ENCODE measurements around the gene YTHDF2.

Gene YTHDF2

DNA sequence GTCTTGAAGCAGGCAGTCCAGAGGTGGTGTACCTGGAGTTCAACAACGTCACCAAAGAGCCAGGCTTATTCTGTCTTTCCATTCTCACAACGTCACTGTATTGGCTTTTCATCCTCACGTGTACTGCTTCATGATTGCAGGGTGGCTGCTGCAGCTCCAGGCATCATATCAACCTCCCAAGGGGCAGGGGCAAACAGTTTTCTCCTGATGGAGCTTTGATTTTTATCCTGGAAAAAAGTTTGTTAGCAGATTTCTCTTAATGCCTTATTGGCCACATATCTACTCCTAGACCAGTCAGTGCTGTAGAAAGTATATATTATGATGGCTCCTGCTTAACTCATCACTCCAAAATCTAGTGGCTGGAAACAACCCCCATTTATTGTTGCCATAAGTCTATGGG is 66.9 kb downstream of the YTHDF2 start:
- DNase-seq = no peak

DNA sequence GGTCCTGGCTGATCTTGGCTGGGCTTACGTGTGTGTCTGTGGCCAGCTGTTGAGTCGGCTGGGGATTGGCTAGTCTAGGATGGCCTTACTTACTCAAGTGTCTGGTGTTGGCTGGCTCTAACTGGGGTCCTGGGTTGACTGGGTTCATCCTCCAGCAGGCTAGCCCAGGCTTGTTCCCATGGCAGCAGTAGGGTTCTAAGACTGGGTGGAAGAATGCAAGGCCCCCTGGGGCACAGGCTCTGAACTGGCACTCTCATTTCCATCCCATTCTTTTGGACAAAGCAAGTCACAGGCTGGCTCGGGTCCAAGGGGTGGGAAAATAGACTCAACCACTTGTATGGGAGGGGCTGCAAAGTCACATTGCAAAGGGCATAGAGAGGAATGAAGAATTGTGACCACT is 67.3 kb downstream of the YTHDF2 start:
- DNase-seq = no peak

DNA sequence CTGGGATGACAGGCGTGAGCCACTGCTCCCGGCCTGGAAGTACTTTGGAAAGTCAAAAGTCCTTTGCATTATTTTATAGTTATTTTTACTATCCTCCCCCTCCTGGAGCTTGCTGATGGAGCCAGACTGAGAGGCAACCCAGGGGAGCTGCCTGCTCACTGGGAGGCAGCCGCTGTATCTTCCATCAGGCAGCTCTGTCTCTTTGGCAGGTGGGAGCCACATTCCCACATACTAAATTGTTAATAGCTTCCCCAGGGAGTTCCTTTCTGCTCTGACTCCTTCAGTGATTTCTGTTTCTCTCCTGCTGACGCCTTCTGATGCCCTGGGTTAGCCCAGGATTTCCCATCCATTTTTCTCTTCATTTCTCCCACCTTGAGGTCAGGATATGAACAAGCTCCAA is 70.3 kb downstream of the YTHDF2 start:
- no peak for DNase-seq

DNA sequence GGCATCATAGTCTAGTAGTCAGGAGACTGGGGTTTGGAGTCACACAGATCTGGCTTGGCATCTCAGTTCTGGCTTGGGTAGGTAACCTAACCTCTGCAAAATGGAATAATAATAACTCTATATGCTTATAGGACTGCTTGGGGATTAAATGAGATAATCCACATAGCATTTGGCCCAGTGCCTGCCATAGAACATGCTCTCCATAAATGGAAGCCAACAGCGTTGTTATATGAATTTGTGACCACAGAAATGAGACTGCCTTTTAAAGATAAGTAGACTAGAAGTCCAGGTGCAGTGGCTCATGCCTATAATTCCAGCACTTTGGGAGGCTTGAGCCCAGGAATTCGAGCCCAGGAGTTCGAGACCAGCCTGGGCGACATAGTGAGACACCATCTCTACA is 71.2 kb downstream of the YTHDF2 start:
- DNase-seq = no peak

DNA sequence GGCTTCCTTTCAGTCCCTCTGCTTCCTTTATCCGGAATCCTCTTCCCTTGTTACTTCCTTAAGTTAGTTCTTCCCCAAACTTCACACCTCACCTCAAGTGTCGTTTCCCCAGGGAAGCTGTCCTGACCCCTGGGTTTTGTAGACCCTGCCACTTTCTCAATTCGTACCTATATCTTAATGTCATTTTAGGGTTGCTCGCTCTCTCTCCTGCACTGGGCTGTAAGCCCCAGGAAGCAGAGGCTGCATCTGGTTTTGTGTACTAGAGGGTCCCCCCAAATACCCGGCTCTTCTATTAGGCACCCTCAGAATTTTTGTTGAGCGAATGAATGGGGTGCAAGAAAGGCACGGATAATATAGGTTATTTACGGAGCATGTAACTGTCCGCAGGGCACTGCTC is 74.6 kb downstream of the YTHDF2 start:
- DNase-seq = no peak

DNA sequence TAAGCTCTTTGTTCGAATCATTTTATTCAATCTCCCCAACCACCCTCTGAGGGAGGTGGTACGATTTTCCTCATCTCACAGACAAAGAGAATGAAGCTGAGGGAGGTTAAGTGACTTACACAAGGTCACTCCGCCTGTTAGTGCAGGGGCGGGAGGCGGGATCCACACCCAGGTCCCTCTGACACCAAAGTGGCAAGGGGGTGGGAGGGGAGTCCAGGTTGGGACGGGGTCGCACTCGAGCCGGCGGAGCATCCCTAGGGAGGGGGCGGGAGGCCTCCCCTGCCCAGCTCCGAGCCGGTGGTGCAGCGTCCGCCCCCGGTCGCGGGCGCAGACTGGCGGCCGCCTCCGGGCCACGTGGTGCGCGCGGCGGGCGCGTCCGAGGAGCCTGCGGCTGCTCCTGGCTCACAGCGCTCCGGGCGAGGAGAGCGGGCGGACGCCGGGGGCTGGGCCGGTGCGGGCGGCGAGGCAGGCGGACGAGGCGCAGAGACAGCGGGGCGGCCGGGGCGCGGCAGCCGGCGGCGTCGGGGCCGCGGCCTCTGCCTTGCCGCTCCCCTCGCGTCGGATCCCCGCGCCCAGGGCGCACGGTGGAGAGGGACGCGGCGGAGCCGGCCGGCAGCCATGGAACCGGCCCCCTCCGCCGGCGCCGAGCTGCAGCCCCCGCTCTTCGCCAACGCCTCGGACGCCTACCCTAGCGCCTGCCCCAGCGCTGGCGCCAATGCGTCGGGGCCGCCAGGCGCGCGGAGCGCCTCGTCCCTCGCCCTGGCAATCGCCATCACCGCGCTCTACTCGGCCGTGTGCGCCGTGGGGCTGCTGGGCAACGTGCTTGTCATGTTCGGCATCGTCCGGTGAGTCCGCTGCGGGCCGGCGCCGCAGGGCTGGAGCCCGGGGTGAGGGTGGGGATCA is 75.3 kb downstream of the YTHDF2 start, which contains the start of gene OPRD1:
Gene OPRD1 (plus strand): TSS at position 405 of the 903 bp plus-strand sequence. CDS start 214 bp downstream, at position 619.
- peak; percentile 54 for DNase-seq

DNA sequence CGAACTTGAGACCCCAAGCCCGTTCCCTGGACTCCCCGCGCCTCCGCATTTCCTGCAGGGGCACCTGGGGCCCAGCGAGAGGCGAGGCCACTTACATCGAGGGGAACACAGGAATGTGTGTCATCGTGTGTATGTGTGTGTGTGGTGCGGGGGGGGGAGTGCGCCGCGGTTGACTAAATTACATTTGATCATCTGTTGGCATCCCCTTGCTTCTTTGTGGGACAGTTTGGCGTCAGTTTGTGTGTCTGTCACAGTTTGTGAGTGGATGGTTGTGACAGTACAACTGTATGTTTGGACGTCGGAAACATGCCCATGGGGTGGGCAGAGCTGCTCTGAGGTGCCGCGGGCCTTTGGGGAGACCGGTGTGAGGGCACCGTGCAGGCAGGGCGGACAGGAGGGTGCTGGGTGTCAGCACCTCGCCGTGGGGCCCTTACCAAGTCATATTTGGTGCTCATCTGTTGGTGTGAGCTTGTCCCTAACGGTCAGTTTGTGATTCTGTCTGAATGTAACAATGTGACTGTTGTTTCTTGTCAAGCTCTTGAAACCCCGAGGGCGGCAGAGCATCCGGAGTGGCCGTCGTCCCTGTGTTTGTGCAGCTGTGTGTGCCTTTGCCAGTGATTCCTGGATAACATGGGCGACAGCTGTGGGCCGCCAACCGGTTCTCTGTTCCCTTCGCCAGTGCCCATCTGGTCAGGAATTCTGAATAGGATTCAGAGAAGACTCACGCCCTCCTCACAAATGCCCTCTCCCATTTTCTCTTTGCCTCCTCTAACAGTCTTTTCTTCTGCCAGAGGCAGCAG is 76.1 kb downstream of the YTHDF2 start:
- no peak for DNase-seq

DNA sequence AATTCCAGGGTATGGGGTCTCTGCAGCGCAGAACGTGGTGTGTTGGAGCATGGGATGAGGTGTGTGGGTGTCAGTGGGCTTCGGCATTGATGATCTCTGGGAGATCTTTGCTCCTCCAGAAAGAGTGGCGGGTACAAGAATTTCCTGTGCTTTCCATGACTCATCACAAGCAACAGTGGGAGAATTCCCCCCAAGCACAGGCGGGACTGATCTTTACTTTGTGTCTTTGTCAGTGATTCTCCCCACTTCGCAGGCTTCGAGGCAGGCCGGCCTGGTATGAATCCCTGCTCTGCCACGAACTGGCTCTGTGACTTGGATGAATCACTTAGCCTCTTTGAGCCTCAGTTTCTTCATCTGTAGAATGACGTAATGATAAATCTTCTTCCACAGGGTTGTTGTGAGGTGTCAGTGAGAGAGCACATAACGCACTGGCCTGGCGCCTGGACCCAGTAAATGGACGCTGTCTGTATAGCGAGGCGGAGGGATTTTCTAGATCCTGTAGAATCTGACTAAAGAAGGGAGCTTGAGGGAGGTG is 77.3 kb downstream of the YTHDF2 start:
- DNase-seq = no peak

DNA sequence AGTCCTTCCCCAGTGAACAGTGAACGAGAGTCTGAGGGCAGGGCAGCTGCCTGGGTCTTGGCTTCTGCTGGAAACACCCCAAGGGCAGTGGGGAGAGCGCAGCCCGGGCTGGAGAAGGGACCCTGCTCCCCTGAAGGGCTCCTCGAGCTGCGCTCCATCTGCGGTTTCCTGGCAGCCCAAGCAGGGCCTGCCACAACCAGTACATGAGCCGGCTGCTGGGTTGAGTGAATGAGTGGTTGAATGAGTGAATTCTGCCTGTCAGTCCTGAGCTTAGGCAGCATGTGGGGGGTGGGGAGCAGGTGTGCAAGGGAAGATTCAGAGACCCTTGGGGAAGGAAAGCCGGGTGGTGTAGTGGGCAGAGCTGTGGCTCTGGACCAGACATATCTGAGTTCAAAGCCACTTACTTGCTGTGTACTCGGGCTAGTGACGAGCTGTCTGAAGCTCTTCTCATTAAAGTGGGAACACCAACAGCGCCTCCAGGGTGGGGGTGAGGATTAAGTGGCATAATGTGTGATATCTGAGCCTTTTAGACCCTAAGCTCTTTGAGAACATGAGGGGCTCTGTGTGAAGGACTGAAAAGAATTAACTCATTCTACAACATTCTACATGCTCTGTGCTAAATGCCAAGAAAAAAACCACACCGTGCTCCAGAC is 78.9 kb downstream of the YTHDF2 start:
- DNase-seq = peak; percentile 68

DNA sequence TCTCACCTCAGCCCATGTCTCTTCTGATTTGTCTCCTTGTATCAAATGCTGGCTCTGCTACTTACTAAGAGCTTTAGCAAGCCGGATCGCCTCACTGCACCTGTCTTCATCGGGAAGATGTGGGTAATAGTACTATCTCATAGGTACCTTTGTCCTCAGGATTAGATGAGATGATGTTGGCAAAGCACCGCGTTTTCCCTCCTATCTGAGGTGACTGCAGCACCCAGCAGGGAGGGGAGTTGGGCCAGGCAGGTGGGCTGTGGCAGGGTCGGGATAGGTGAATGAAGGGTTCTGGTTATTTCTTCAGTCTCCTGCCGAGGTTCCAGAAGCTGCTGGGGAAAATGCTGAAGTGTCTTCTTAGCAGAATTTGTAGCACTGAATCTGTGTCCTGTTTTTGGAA is 80.4 kb downstream of the YTHDF2 start:
- no peak for DNase-seq

DNA sequence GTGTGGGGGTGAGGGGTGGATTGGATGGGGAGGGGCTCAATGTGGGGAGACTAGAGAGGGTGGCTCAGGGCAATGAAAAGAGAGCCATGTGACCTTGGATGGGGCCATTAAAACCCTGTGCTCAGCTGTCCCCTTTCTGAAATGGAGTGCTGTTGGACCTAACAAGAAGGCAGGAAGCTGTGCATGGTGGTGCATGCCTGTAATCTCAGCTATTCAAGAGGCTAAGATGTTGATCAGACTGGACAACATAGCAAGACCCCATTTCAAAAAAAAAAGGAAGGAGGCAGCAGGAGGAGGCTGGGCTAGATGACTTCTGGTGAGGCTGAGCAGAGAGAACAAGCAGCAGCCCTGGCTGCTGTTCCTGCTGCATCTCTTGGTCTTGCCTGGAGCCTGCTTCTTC is 82.3 kb downstream of the YTHDF2 start:
- no peak for DNase-seq
